ENCODE data around the gene DPM3. TPM values are rescaled to one million over a fixed set of nuclear protein-coding genes. Genes with fewer than 3 reads are reported as not detected.
A peak's percentile ranks its signal among the peaks of the same experiment; 100 is the strongest.

The DPM3 gene
- total and polyA plus RNA-seq, 2 donors (not counting 3 experiments of a cell fraction or from before 2014, with no cell fraction given): 69.6 to 258 TPM

GRCh38 chr1:155091071-155092051 is 49.0 kb downstream of the DPM3 start:
- Histone ChIP-seq H3K4me1 (ENCODE audit: control insufficient read depth, extremely low read depth, insufficient read depth, low read length) (no peaks in the 10 kb centered on the region), H3K79me2 (ENCODE audit: control insufficient read depth, insufficient read depth, low read length) (no peaks in the 10 kb centered on the region), H3K9me1 (replicated peaks; ENCODE audit: control insufficient read depth, extremely low read depth, insufficient read depth, low read length) (no peaks in the 10 kb centered on the region), H2AFZ (ENCODE audit: low read depth, low read length) (peak overlapping the region; percentile 69), H3K9me3 (replicated peaks; ENCODE audit: control insufficient read depth, insufficient read depth, low read length) (no peaks in the 10 kb centered on the region), H4K20me1 (replicated peaks; ENCODE audit: control insufficient read depth, extremely low read depth, insufficient read depth, low read length) (no peaks in the 10 kb centered on the region), H3K4me2 (ENCODE audit: insufficient read depth, low read length) (no peak overlapping the region), H3K4me3 (replicated peaks in 1 of 3; ENCODE audit: insufficient read depth in 1 of 3, low read depth in 1 of 3, low read length in 3 of 3) (no peak overlapping the region), H3K36me3 (ENCODE audit: control insufficient read depth in 2 of 2, extremely low read depth in 1 of 2, insufficient read depth in 2 of 2, low read length in 2 of 2) (no peaks in the 10 kb centered on the region), H3K9ac (replicated peaks; ENCODE audit: extremely low read depth, insufficient read depth, low read length) (no peak overlapping the region), H3K27me3 (ENCODE audit: control insufficient read depth in 2 of 2, insufficient read depth in 2 of 2, low read length in 2 of 2) (peaks cover 6 to 18% of the 10 kb centered on the region in 2 experiments), H3K27ac (ENCODE audit: insufficient read depth, low read depth, low read length) (no peak overlapping the region)
- ChIA-PET CTCF (interaction anchor here (0.5 to 13.7 kb wide), 39 partner anchors 9 to 532 kb away, joined by 3 to 673 read pairs (median 6); partner anchors contain the start of genes ADAM15, DPM3, EFNA1 and EFNA3), POLR2A (interaction anchor here (0.8 to 1.3 kb wide), 2 partner anchors 76 to 82 kb away, joined by 3 to 5 read pairs; partner anchors contain the start of gene KRTCAP2)
- no TSS peak for BruUV-seq (replicated peaks)
- peak; percentile 92 for FAIRE-seq
- TF ChIP-seq JUN (IDR thresholded peaks at IDR 0.05; ENCODE audit: borderline replicate concordance, insufficient read depth, insufficient read length, low read depth) (no peak), EZH2 (IDR thresholded peaks at IDR 0.05; ENCODE audit: borderline replicate concordance, low read depth, low read length, severe bottlenecking) (no peak), GATA2 (IDR thresholded peaks at IDR 0.05; ENCODE audit: insufficient read depth, insufficient read length, low read depth, low read length) (no peak), POLR2A (IDR thresholded peaks at IDR 0.05; ENCODE audit: low read depth, low read length) (no peak), POLR2AphosphoS5 (IDR thresholded peaks at IDR 0.05; ENCODE audit: insufficient read depth, low read depth, low read length) (no peak), FOS (IDR thresholded peaks at IDR 0.05; ENCODE audit: borderline replicate concordance, insufficient read depth, low read length) (no peak), MYC (IDR thresholded peaks at IDR 0.05; ENCODE audit: low read depth, low read length) (no peak)
- TF ChIP-seq, protein P1, sequence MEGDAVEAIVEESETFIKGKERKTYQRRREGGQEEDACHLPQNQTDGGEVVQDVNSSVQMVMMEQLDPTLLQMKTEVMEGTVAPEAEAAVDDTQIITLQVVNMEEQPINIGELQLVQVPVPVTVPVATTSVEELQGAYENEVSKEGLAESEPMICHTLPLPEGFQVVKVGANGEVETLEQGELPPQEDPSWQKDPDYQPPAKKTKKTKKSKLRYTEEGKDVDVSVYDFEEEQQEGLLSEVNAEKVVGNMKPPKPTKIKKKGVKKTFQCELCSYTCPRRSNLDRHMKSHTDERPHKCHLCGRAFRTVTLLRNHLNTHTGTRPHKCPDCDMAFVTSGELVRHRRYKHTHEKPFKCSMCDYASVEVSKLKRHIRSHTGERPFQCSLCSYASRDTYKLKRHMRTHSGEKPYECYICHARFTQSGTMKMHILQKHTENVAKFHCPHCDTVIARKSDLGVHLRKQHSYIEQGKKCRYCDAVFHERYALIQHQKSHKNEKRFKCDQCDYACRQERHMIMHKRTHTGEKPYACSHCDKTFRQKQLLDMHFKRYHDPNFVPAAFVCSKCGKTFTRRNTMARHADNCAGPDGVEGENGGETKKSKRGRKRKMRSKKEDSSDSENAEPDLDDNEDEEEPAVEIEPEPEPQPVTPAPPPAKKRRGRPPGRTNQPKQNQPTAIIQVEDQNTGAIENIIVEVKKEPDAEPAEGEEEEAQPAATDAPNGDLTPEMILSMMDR (IDR thresholded peaks at IDR 0.05; ENCODE audit: extremely low read depth in 1 of 2, insufficient read depth in 1 of 2, low read depth in 1 of 2, low read length in 2 of 2): peak; percentile 94 to 99
- TF ChIP-seq, protein P2, sequence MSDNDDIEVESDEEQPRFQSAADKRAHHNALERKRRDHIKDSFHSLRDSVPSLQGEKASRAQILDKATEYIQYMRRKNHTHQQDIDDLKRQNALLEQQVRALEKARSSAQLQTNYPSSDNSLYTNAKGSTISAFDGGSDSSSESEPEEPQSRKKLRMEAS (IDR thresholded peaks at IDR 0.05; ENCODE audit: insufficient read depth, insufficient read length): peak; percentile 92
- dilution Hi-C loops (cut with MboI; ENCODE audit: extremely low pct_ligation_motif_present, low sequenced_read_pairs): no loop called here
- DNase-seq (ENCODE audit: low read depth, low spot score): peak; percentile 77
- intact Hi-C loops (cut with micrococcal nuclease): loop anchor here (1.0 kb wide), 2 partner anchors 76 to 82 kb away; partner anchors contain the start of genes KRTCAP2 and TRIM46

Small RNA genes within 50 kb of the gene (small RNA-seq; reads per million reads assigned to genes)
- gene HMGN2P18 (ENCODE audit: insufficient read depth, insufficient read length, low read depth, low replicate concordance) (not detected), gene RF00019 (ENCODE audit: insufficient read depth, insufficient read length, low read depth, low replicate concordance) (not detected)

Other genes with a start within 250 kb of the DPM3 start
- gene PMVK, start 203.8 kb downstream of the DPM3 start, total RNA-seq: 22.6 and 23.0 TPM in 2 replicates
- 24.0 and 32.7 TPM in 2 replicates for gene PMVK, start 203.8 kb downstream of the DPM3 start, polyA plus RNA-seq
- gene PBXIP1, start 184.4 kb downstream of the DPM3 start, total RNA-seq: 49.0 and 49.4 TPM in 2 replicates
- gene PBXIP1, start 184.4 kb downstream of the DPM3 start, polyA plus RNA-seq: 45.0 and 54.7 TPM in 2 replicates
- 21.5 and 21.9 TPM in 2 replicates for gene PYGO2, start 178.7 kb downstream of the DPM3 start, total RNA-seq
- gene PYGO2, start 178.7 kb downstream of the DPM3 start, polyA plus RNA-seq: 19.3 and 19.5 TPM in 2 replicates
- 286 and 316 TPM in 2 replicates for gene SHC1, start 169.8 kb downstream of the DPM3 start, total RNA-seq
- gene SHC1, start 169.8 kb downstream of the DPM3 start, polyA plus RNA-seq: 324 and 379 TPM in 2 replicates
- gene CKS1B, start 165.8 kb downstream of the DPM3 start, total RNA-seq: 126 and 128 TPM in 2 replicates
- 280 and 319 TPM in 2 replicates for gene CKS1B, start 165.8 kb downstream of the DPM3 start, polyA plus RNA-seq
- gene FLAD1, start 157.2 kb downstream of the DPM3 start, total RNA-seq: 42.2 and 48.8 TPM in 2 replicates
- 59.1 and 66.8 TPM in 2 replicates for gene FLAD1, start 157.2 kb downstream of the DPM3 start, polyA plus RNA-seq
- 0.64 and 0.88 TPM in 2 replicates for gene LENEP, start 146.9 kb downstream of the DPM3 start, total RNA-seq
- gene LENEP, start 146.9 kb downstream of the DPM3 start, polyA plus RNA-seq: not detected in 2 replicates
- gene ZBTB7B, start 137.7 kb downstream of the DPM3 start, total RNA-seq: 20.0 and 24.0 TPM in 2 replicates
- gene ZBTB7B, start 137.7 kb downstream of the DPM3 start, polyA plus RNA-seq: 26.2 and 32.6 TPM in 2 replicates
- 0.23 and 0.51 TPM in 2 replicates for gene DCST2, start 106.8 kb downstream of the DPM3 start, total RNA-seq
- 0.29 and 0.73 TPM in 2 replicates for gene DCST2, start 106.8 kb downstream of the DPM3 start, polyA plus RNA-seq
- not detected in 2 replicates for gene DCST1, start 106.7 kb downstream of the DPM3 start, total RNA-seq
- not detected in 2 replicates for gene DCST1, start 106.7 kb downstream of the DPM3 start, polyA plus RNA-seq
- gene ADAM15, start 89.2 kb downstream of the DPM3 start, total RNA-seq: 268 and 299 TPM in 2 replicates
- gene ADAM15, start 89.2 kb downstream of the DPM3 start, polyA plus RNA-seq: 295 and 397 TPM in 2 replicates
- 16.5 and 17.5 TPM in 2 replicates for gene EFNA4, start 76.8 kb downstream of the DPM3 start, total RNA-seq
- gene EFNA4, start 76.8 kb downstream of the DPM3 start, polyA plus RNA-seq: 25.2 and 28.0 TPM in 2 replicates
- gene EFNA3, start 61.7 kb downstream of the DPM3 start, total RNA-seq: 2.2 TPM in 2 replicates
- 2.5 and 4.2 TPM in 2 replicates for gene EFNA3, start 61.7 kb downstream of the DPM3 start, polyA plus RNA-seq
- gene EFNA1, start 12.7 kb downstream of the DPM3 start, total RNA-seq: 107 and 111 TPM in 2 replicates
- gene EFNA1, start 12.7 kb downstream of the DPM3 start, polyA plus RNA-seq: 289 and 295 TPM in 2 replicates
- 29.5 and 30.8 TPM in 2 replicates for gene SLC50A1, start 4.7 kb downstream of the DPM3 start, total RNA-seq
- 66.1 and 70.4 TPM in 2 replicates for gene SLC50A1, start 4.7 kb downstream of the DPM3 start, polyA plus RNA-seq
- 170 and 207 TPM in 2 replicates for gene KRTCAP2, start 32.8 kb upstream of the DPM3 start, total RNA-seq
- 362 and 409 TPM in 2 replicates for gene KRTCAP2, start 32.8 kb upstream of the DPM3 start, polyA plus RNA-seq
- gene TRIM46, start 33.3 kb upstream of the DPM3 start, total RNA-seq: 9.6 and 10.0 TPM in 2 replicates
- gene TRIM46, start 33.3 kb upstream of the DPM3 start, polyA plus RNA-seq: 9.5 and 12.7 TPM in 2 replicates
- 22.4 and 23.6 TPM in 2 replicates for gene THBS3, start 67.4 kb upstream of the DPM3 start, total RNA-seq
- 25.7 and 29.4 TPM in 2 replicates for gene THBS3, start 67.4 kb upstream of the DPM3 start, polyA plus RNA-seq
- 49.1 and 53.0 TPM in 2 replicates for gene MTX1, start 68.2 kb upstream of the DPM3 start, total RNA-seq
- 109 and 137 TPM in 2 replicates for gene MTX1, start 68.2 kb upstream of the DPM3 start, polyA plus RNA-seq
- 61.8 and 62.7 TPM in 2 replicates for gene ENTREP3, start 115.0 kb upstream of the DPM3 start, total RNA-seq
- gene ENTREP3, start 115.0 kb upstream of the DPM3 start, polyA plus RNA-seq: 26.6 and 27.4 TPM in 2 replicates
- gene SCAMP3, start 121.8 kb upstream of the DPM3 start, total RNA-seq: 80.1 and 80.8 TPM in 2 replicates
- gene SCAMP3, start 121.8 kb upstream of the DPM3 start, polyA plus RNA-seq: 306 and 342 TPM in 2 replicates
- 61.7 and 69.1 TPM in 2 replicates for gene CLK2, start 133.0 kb upstream of the DPM3 start, total RNA-seq
- 80.9 and 84.8 TPM in 2 replicates for gene CLK2, start 133.0 kb upstream of the DPM3 start, polyA plus RNA-seq
- 1.8 and 3.3 TPM in 2 replicates for gene HCN3, start 136.9 kb upstream of the DPM3 start, total RNA-seq
- 4.1 and 4.6 TPM in 2 replicates for gene HCN3, start 136.9 kb upstream of the DPM3 start, polyA plus RNA-seq
- gene PKLR, start 160.9 kb upstream of the DPM3 start, total RNA-seq: not detected in 2 replicates
- gene PKLR, start 160.9 kb upstream of the DPM3 start, polyA plus RNA-seq: 0.03 TPM in 1 of 2 replicates, not detected in the other
- gene FDPS, start 168.3 kb upstream of the DPM3 start, total RNA-seq: 630 and 670 TPM in 2 replicates
- gene FDPS, start 168.3 kb upstream of the DPM3 start, polyA plus RNA-seq: 508 and 646 TPM in 2 replicates
- gene RUSC1, start 180.4 kb upstream of the DPM3 start, total RNA-seq: 40.3 and 42.4 TPM in 2 replicates
- gene RUSC1, start 180.4 kb upstream of the DPM3 start, polyA plus RNA-seq: 46.6 and 63.3 TPM in 2 replicates

All from endothelial cell of umbilical vein (primary cell).